ENCODE data around the gene TMEM208.

DNA sequence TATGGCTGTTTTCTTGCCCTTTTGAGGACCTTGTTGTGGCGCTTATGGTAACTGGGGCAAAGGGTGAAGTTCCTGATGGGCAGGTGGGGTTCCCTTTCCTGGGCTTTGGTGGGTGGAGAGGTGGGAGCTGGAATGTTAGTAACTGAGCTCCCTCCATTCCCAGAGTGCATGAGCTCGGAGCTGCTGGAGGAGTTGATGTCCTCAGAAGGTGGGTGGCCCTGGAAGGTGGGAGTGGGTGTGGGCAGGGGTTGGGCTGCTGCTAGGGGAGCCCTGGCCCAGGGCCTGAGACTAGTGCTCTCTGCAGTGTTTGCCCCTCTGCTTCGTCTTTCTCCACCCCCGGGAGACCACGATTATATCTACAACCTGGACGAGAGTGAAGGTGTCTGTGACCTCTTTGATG lies 29.2 kb upstream of the TMEM208 start:
- no peak for TF ChIP-seq EP300 (IDR thresholded peaks at IDR 0.05)
- no peak for TF ChIP-seq CTCF (IDR thresholded peaks at IDR 0.05)
